HepG2 (cell line): ENCODE results near the gene SIX5. TPM values are rescaled to one million over a fixed set of nuclear protein-coding genes. Genes with fewer than 3 reads are reported as not detected.

Experiments
- CEBPB ChIP-seq: IDR thresholded peaks from 2 replicates; pipeline ENCODE4 v1.6.1; 2011; ENCODE audit warnings: low read depth, low read length, improper control_type of control experiment, borderline replicate concordance
- CEBPG ChIP-seq: IDR thresholded peaks from 2 replicates; pipeline ENCODE4 v1.6.1; 2016
- ESRRA ChIP-seq: sonication (generic); formaldehyde crosslinking; IDR thresholded peaks from 2 replicates; pipeline ENCODE4 v1.5.1; 2020; ENCODE audit warnings: mild to moderate bottlenecking, low read depth, missing genetic modification reagents
- FOSL2 ChIP-seq: sonication (generic); formaldehyde crosslinking; IDR thresholded peaks from 2 replicates; pipeline ENCODE4 v1.4.0; 2020; ENCODE audit warnings: missing genetic modification reagents
- FOXO1 ChIP-seq: sonication (generic); formaldehyde crosslinking; IDR thresholded peaks from 2 replicates; pipeline ENCODE4 v1.4.0; 2020; ENCODE audit warnings: missing genetic modification reagents
- FOXO4 ChIP-seq: sonication (generic); formaldehyde crosslinking; conservative IDR thresholded peaks from 2 replicates; pipeline ENCODE4 v1.8.1; 2023; ENCODE audit warnings: missing genetic modification reagents
- HMG20A ChIP-seq: IDR thresholded peaks from 2 replicates; pipeline ENCODE4 v1.6.1; 2016; ENCODE audit warnings: borderline replicate concordance
- HMGXB3 ChIP-seq: sonication (generic); formaldehyde crosslinking; IDR thresholded peaks from 2 replicates; pipeline ENCODE4 v1.4.0; 2020; ENCODE audit warnings: missing genetic modification reagents, borderline replicate concordance
- IKZF1 ChIP-seq: fragments of 450-650 bp; IDR thresholded peaks from 2 replicates; pipeline ENCODE4 v1.7.1; 2016
- NR0B2 ChIP-seq: sonication (generic); formaldehyde crosslinking; IDR thresholded peaks from 2 replicates; pipeline ENCODE4 v1.4.0; 2020; ENCODE audit warnings: mild to moderate bottlenecking, missing genetic modification reagents
- POGK ChIP-seq: sonication (generic); formaldehyde crosslinking; conservative IDR thresholded peaks from 2 replicates; pipeline ENCODE4 v1.8.0; 2022; ENCODE audit warnings: mild to moderate bottlenecking, moderate library complexity, missing genetic modification reagents
- POLR2AphosphoS2 ChIP-seq: IDR thresholded peaks from 2 replicates; pipeline ENCODE4 v1.6.1; 2011; ENCODE audit warnings: low read depth, low read length, improper control_type of control experiment
- SYNCRIP ChIP-seq: fragments of 200-400 bp; formaldehyde crosslinking; IDR thresholded peaks from 2 replicates; pipeline ENCODE4 v1.6.1; 2018; ENCODE audit warnings: mild to moderate bottlenecking, low read depth, low read length; ENCODE audit not compliant: insufficient read depth
- UBTF ChIP-seq: sonication (generic); formaldehyde crosslinking; IDR thresholded peaks from 2 replicates; pipeline ENCODE4 v1.4.0; 2020; ENCODE audit warnings: mild to moderate bottlenecking, missing genetic modification reagents
- ZNF282 ChIP-seq: fragments of 450-650 bp; IDR thresholded peaks from 2 replicates; pipeline ENCODE4 v1.6.1; 2018; ENCODE audit not compliant: partially characterized antibody
- ZNF33B ChIP-seq: sonication (generic); formaldehyde crosslinking; IDR thresholded peaks from 2 replicates; pipeline ENCODE4 v1.5.1; 2020; ENCODE audit warnings: mild to moderate bottlenecking, missing genetic modification reagents
- ZNF629 ChIP-seq: sonication (generic); formaldehyde crosslinking; conservative IDR thresholded peaks from 2 replicates; pipeline ENCODE4 v1.5.0; 2020; ENCODE audit warnings: missing genetic modification reagents
- polyA plus RNA-seq, 8 experiments: library from polyadenylated mRNA; depleted of rRNA in 3 of 8; stranded (reverse) in 7 of 8; unstranded in 1 of 8; fragments of >200 nt; fragmentation: Illumina TruSeq in 4 of 8; extraction: Trizol in 4 of 8; gene quantifications; 2 replicates each; pipeline versions ENCODE4 v1.2.1 to v1.2.3, GENCODE V29; 2011 to 2016; ENCODE audit warnings: low read depth in 4 of 8, missing spikeins in 1 of 8, mixed read lengths in 1 of 8; ENCODE audit not compliant: insufficient read depth in 1 of 8
- total RNA-seq, 5 experiments: library from RNA; depleted of rRNA; stranded (reverse); fragments of >200 nt; fragmentation: Illumina TruSeq; extraction: Trizol; gene quantifications; 2 replicates each; pipeline ENCODE4 v1.2.3, GENCODE V29; 2016; ENCODE audit warnings: low read depth in 1 of 5

Gene SIX5
- total and polyA plus RNA-seq, 2 of the 13 experiments (the other 11 are each of a cell fraction or from before 2014, with no cell fraction given), result 7.7 to 10.5 TPM

- TF ChIP-seq ZNF629 (CRISPR knock-in tag) (no peak), FOSL2 (no peak), HMGXB3 (CRISPR knock-in tag) (peak; percentile 98), NR0B2 (CRISPR knock-in tag) (no peak), SYNCRIP (no peak), IKZF1 (no peak), CEBPB (peak; percentile 55; the same call in 1 of the 2 replicates), CEBPG (CRISPR knock-in tag) (peak; percentile 23; the same call in 1 of the 2 replicates), ZNF282 (no peak), UBTF (CRISPR knock-in tag) (no peak), FOXO1 (no peak), ZNF33B (CRISPR knock-in tag) (no peak), HMG20A (CRISPR knock-in tag) (no peak), FOXO4 (0 out of 2 replicates have a peak, but pooled peaks have one; percentile 56), POLR2AphosphoS2 (no peak), POGK (CRISPR knock-in tag) (no peak), ESRRA (CRISPR knock-in tag) (no peak)
Measured at GRCh38 chr19:45739498-45740439, 29.3 kb downstream of the SIX5 start (continued).
